ENCODE data around the gene SRA1. TPM values are rescaled to one million over a fixed set of nuclear protein-coding genes. Genes with fewer than 3 reads are reported as not detected.

Gene SRA1
- total and polyA plus RNA-seq, 4 donors: 12.9 to 41.1 (median 19.8) TPM

DNA sequence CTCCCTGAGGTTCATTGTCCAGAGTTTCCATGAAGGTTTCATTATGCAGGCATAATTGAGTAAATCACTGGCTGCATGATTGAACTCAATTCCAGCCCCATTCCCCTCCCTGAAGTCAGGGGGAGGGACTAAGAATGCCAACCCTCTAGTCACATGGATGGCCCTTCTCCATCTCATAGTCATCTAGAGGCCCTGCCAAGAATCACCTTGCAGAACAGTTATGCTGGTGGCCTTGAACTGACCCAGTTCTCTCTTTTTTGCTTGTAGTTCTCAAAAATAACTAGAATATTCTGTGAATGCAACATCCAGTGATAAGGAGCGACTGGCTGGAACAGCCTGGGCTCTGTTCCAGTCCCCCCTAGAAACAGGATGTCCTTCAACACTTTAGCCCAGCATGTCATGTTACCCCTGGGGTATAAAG, 39.1 kb upstream of the SRA1 start (continued):
- TF ChIP-seq SP1 (IDR thresholded peaks at IDR 0.05) (peak; percentile 81), YY1 (IDR thresholded peaks at IDR 0.05) (peak; percentile 92), JUND (IDR thresholded peaks at IDR 0.05) (peak; percentile 62 to 73)
- TF ChIP-seq, protein P1, sequence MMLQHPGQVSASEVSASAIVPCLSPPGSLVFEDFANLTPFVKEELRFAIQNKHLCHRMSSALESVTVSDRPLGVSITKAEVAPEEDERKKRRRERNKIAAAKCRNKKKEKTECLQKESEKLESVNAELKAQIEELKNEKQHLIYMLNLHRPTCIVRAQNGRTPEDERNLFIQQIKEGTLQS (IDR thresholded peaks at IDR 0.05): peak; percentile 35

GRCh38 chr5:140595538-140596300, 38.4 kb upstream of the SRA1 start:
- TF ChIP-seq SP1 (IDR thresholded peaks at IDR 0.05) (no peak), FOXA2 (IDR thresholded peaks at IDR 0.05) (no peak), RXRA (IDR thresholded peaks at IDR 0.05) (peak; percentile 83 to 91), MAX (IDR thresholded peaks at IDR 0.05) (peak; percentile 21), TAF1 (conservative IDR thresholded peaks at IDR 0.05) (no peak), EGR1 (IDR thresholded peaks at IDR 0.05; ENCODE audit: low read depth in 2 of 2) (no peak), HNF4A (conservative IDR thresholded peaks at IDR 0.05) (peak; percentile 30 to 40), JUND (IDR thresholded peaks at IDR 0.05) (peak in 1 of 2 donors; percentile 52), YY1 (IDR thresholded peaks at IDR 0.05) (no peak), GABPA (IDR thresholded peaks at IDR 0.05 in 1 of 2, conservative IDR thresholded peaks at IDR 0.05 in 1 of 2) (no peak), HNF4G (IDR thresholded peaks at IDR 0.05) (no peak), RAD21 (IDR thresholded peaks at IDR 0.05) (peak in 1 of 2 donors; percentile 17), CTCF (IDR thresholded peaks at IDR 0.05; ENCODE audit: low read depth, low read length, missing input control) (no peak), NR2F2 (IDR thresholded peaks at IDR 0.05) (no peak), FOXA1 (IDR thresholded peaks at IDR 0.05) (no peak)
- TF ChIP-seq, protein P2, sequence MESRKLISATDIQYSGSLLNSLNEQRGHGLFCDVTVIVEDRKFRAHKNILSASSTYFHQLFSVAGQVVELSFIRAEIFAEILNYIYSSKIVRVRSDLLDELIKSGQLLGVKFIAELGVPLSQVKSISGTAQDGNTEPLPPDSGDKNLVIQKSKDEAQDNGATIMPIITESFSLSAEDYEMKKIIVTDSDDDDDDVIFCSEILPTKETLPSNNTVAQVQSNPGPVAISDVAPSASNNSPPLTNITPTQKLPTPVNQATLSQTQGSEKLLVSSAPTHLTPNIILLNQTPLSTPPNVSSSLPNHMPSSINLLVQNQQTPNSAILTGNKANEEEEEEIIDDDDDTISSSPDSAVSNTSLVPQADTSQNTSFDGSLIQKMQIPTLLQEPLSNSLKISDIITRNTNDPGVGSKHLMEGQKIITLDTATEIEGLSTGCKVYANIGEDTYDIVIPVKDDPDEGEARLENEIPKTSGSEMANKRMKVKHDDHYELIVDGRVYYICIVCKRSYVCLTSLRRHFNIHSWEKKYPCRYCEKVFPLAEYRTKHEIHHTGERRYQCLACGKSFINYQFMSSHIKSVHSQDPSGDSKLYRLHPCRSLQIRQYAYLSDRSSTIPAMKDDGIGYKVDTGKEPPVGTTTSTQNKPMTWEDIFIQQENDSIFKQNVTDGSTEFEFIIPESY (IDR thresholded peaks at IDR 0.05): no peak
- TF ChIP-seq, protein P1 (IDR thresholded peaks at IDR 0.05): no peak
- TF ChIP-seq, protein P3, sequence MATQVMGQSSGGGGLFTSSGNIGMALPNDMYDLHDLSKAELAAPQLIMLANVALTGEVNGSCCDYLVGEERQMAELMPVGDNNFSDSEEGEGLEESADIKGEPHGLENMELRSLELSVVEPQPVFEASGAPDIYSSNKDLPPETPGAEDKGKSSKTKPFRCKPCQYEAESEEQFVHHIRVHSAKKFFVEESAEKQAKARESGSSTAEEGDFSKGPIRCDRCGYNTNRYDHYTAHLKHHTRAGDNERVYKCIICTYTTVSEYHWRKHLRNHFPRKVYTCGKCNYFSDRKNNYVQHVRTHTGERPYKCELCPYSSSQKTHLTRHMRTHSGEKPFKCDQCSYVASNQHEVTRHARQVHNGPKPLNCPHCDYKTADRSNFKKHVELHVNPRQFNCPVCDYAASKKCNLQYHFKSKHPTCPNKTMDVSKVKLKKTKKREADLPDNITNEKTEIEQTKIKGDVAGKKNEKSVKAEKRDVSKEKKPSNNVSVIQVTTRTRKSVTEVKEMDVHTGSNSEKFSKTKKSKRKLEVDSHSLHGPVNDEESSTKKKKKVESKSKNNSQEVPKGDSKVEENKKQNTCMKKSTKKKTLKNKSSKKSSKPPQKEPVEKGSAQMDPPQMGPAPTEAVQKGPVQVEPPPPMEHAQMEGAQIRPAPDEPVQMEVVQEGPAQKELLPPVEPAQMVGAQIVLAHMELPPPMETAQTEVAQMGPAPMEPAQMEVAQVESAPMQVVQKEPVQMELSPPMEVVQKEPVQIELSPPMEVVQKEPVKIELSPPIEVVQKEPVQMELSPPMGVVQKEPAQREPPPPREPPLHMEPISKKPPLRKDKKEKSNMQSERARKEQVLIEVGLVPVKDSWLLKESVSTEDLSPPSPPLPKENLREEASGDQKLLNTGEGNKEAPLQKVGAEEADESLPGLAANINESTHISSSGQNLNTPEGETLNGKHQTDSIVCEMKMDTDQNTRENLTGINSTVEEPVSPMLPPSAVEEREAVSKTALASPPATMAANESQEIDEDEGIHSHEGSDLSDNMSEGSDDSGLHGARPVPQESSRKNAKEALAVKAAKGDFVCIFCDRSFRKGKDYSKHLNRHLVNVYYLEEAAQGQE (IDR thresholded peaks at IDR 0.05): no peak

More at GRCh38 chr5:140595538-140596300, 38.4 kb upstream of the SRA1 start:
- Histone ChIP-seq H3K9ac (ENCODE audit: low read depth in 1 of 2, low read length in 2 of 2) (peak overlapping the region in 1 of 2 donors; percentile 20), H3K4me3 (ENCODE audit: low read depth in 1 of 3, low read length in 3 of 3) (peak overlapping the region in 1 of 3 donors; percentile 20), H3K27ac (ENCODE audit: low read depth in 1 of 2, low read length in 2 of 2) (peak overlapping the region; percentile 80 to 96), H3K4me1 (ENCODE audit: control insufficient read depth in 4 of 4, insufficient read depth in 4 of 4, low read length in 3 of 4) (peaks cover 18 to 32% (median 25%) of the 10 kb centered on the region in 4 donors), H3K9me3 (ENCODE audit: control insufficient read depth in 4 of 4, low read length in 3 of 4) (no peaks in the 10 kb centered on the region), H3K36me3 (ENCODE audit: control insufficient read depth in 4 of 4, insufficient read depth in 3 of 4, low read depth in 1 of 4, low read length in 3 of 4) (no peaks in the 10 kb centered on the region), H3K27me3 (ENCODE audit: control insufficient read depth in 4 of 4, insufficient read depth in 4 of 4, low read length in 3 of 4) (no peaks in the 10 kb centered on the region)
- no peak for DNase-seq (ENCODE audit: low spot score)
- WGBS: 46% methylated on average over 5 of the region's 5 CpGs
